WTC11 (cell line): ENCODE data around the gene ADK. TPM values are rescaled to one million over a fixed set of nuclear protein-coding genes. Genes with fewer than 3 reads are reported as not detected.

Experiments
- ATAC-seq: fragments of 200-7000 bp; cut with Tn5 transposase; 2 replicates; pipeline ENCODE4 v1.10.0; 2021; ENCODE audit warnings: mild to moderate bottlenecking, moderate library complexity
- CTCF ChIA-PET: fragments of 300-600 bp; sonication (Branson Sonifier 250); formaldehyde crosslinking; loops from one replicate; lab custom pipeline; 2021; ENCODE audit warnings: antibody characterized with exemption; lab: Charles Lee
- POLR2A ChIA-PET: fragments of 350-600 bp; sonication (Branson Sonifier 250); formaldehyde crosslinking; loops from one replicate; lab custom pipeline; 2021; ENCODE audit warnings: antibody characterized with exemption; lab: Charles Lee
- DNase-seq: peaks from one replicate; pipeline ENCODE4 v3.0.0; 2021; ENCODE audit warnings: low spot score
- H3K27ac Mint-ChIP-seq: 2 replicates; pipeline ENCODE4 v1.8.0; 2021; ENCODE audit warnings: mixed read lengths
- H3K27me3 Mint-ChIP-seq: 2 replicates; pipeline ENCODE4 v1.8.0; 2021; ENCODE audit warnings: low read depth, mild to moderate bottlenecking, moderate library complexity, mixed read lengths
- H3K36me3 Mint-ChIP-seq: 2 replicates; pipeline ENCODE4 v1.8.0; 2021; ENCODE audit warnings: mixed read lengths
- H3K4me1 Mint-ChIP-seq: 2 replicates; pipeline ENCODE4 v1.8.0; 2022; ENCODE audit warnings: mixed read lengths
- H3K4me3 Mint-ChIP-seq: 2 replicates; pipeline ENCODE4 v1.8.0; 2021; ENCODE audit warnings: mild to moderate bottlenecking, moderate library complexity, mixed read lengths
- H3K9me3 Mint-ChIP-seq: 2 replicates; pipeline ENCODE4 v1.8.0; 2021; ENCODE audit warnings: mixed read lengths
- CTCF ChIP-seq: fragments of 200-600 bp; IDR thresholded peaks from 2 replicates; pipeline ENCODE4 v1.8.0; 2022; ENCODE audit warnings: antibody characterized with exemption
- E2F1 ChIP-seq: sonication (generic); formaldehyde crosslinking; IDR thresholded peaks from 2 replicates; pipeline ENCODE4 v1.8.0; 2022; ENCODE audit warnings: mild to moderate bottlenecking, missing genetic modification reagents
- E2F4 ChIP-seq: sonication (generic); formaldehyde crosslinking; IDR thresholded peaks from 2 replicates; pipeline ENCODE4 v1.8.1; 2022; ENCODE audit warnings: low read depth, mild to moderate bottlenecking, moderate library complexity, missing genetic modification reagents, borderline replicate concordance
- ERG ChIP-seq: fragments of 250-450 bp; sonication (Bioruptor Pico); IDR thresholded peaks from 2 replicates; pipeline ENCODE4 v1.8.0; 2021; ENCODE audit warnings: mild to moderate bottlenecking
- FOXJ3 ChIP-seq: sonication (generic); formaldehyde crosslinking; IDR thresholded peaks from 2 replicates; pipeline ENCODE4 v1.9.0; 2021; ENCODE audit warnings: missing genetic modification reagents, mild to moderate bottlenecking, borderline replicate concordance
- FOXK1 ChIP-seq: sonication (generic); formaldehyde crosslinking; IDR thresholded peaks from 2 replicates; pipeline ENCODE4 v1.8.0; 2022; ENCODE audit warnings: mild to moderate bottlenecking, moderate library complexity, missing genetic modification reagents
- GABPB1 ChIP-seq: sonication (generic); formaldehyde crosslinking; IDR thresholded peaks from 2 replicates; pipeline ENCODE4 v1.8.1; 2023; ENCODE audit warnings: mild to moderate bottlenecking, missing genetic modification reagents
- MXD4 ChIP-seq: fragments of 250-450 bp; sonication (Bioruptor Pico); IDR thresholded peaks from 2 replicates; pipeline ENCODE4 v1.8.0; 2021; ENCODE audit warnings: mild to moderate bottlenecking, moderate library complexity, borderline replicate concordance
- NFE2L1 ChIP-seq: sonication (generic); formaldehyde crosslinking; IDR thresholded peaks from 2 replicates; pipeline ENCODE4 v1.8.1; 2023; ENCODE audit warnings: missing genetic modification reagents
- OVOL2 ChIP-seq: fragments of 250-450 bp; sonication (Bioruptor Pico); IDR thresholded peaks from 2 replicates; pipeline ENCODE4 v1.9.0; 2021; ENCODE audit warnings: mild to moderate bottlenecking, borderline replicate concordance
- PRDM15 ChIP-seq: sonication (generic); formaldehyde crosslinking; IDR thresholded peaks from 2 replicates; pipeline ENCODE4 v1.8.0; 2022; ENCODE audit warnings: missing genetic modification reagents
- USF1 ChIP-seq: sonication (generic); formaldehyde crosslinking; IDR thresholded peaks from 2 replicates; pipeline ENCODE4 v1.8.0; 2022; ENCODE audit warnings: mild to moderate bottlenecking, missing genetic modification reagents
- total RNA-seq: library from RNA; stranded (reverse); gene quantifications from 3 replicates; pipeline ENCODE4 v1.2.3, GENCODE V29; 2021
- TF ChIP-seq, protein P1 (sequence below): sonication (generic); formaldehyde crosslinking; IDR thresholded peaks from 2 replicates; pipeline ENCODE4 v1.8.1; 2022; ENCODE audit warnings: missing genetic modification reagents, borderline replicate concordance

Gene ADK
- total RNA-seq, 1 experiment from 2014 or later, result 32.7 TPM

GRCh38 chr10:74640134-74640921 lies 489.3 kb downstream of the ADK start (continued):
- no peak for TF ChIP-seq E2F1 (CRISPR knock-in tag)
- no peak for TF ChIP-seq GABPB1
- no peak for TF ChIP-seq USF1
- TF ChIP-seq MXD4 (CRISPR knock-in tag), result no peak
- no peak for TF ChIP-seq FOXJ3
- no peak for TF ChIP-seq ERG (CRISPR knock-in tag)
- TF ChIP-seq, protein P1, sequence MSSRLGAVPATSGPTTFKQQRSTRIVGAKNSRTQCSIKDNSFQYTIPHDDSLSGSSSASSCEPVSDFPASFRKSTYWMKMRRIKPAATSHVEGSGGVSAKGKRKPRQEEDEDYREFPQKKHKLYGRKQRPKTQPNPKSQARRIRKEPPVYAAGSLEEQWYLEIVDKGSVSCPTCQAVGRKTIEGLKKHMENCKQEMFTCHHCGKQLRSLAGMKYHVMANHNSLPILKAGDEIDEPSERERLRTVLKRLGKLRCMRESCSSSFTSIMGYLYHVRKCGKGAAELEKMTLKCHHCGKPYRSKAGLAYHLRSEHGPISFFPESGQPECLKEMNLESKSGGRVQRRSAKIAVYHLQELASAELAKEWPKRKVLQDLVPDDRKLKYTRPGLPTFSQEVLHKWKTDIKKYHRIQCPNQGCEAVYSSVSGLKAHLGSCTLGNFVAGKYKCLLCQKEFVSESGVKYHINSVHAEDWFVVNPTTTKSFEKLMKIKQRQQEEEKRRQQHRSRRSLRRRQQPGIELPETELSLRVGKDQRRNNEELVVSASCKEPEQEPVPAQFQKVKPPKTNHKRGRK (CRISPR knock-in tag), result no peak
- no peak for TF ChIP-seq NFE2L1
- no peak for TF ChIP-seq PRDM15 (CRISPR knock-in tag)
- TF ChIP-seq, all 79 proteins: peak for 0

DNA sequence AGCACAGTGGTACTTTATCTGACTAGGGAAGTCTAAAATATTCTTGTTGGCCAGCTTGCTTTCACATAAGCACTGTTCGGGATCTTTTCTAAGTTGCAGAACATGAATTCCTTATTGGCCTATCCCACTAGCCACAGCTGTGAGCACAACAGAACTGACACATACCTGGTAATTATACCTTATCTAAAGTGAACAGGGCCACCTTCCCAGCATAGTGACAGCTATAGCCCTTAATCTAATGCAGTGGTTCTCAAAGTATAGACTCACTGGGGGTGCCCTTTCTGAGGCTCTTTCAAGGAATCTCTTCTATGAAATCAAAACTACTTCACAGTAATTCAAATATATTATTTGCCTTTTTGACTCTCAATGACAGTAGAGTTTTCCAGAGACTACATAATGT lies 490.6 kb downstream of the ADK start:
- H3K27ac Mint-ChIP-seq, result no peak overlapping the region
- CTCF ChIA-PET, result no interaction called here
- no peak for DNase-seq
- no peak for TF ChIP-seq FOXK1 (CRISPR knock-in tag)
- no peak for TF ChIP-seq E2F4 (CRISPR knock-in tag)
- TF ChIP-seq OVOL2, result no peak
- TF ChIP-seq NFE2L1, result no peak
- no peak for TF ChIP-seq CTCF
- TF ChIP-seq, all 79 proteins: peak for 0
- Mint-ChIP-seq H3K4me1 (peaks cover 26% of the 10 kb centered on the region), H3K36me3 (peaks cover 6% of the 10 kb centered on the region), H3K9me3 (peaks cover 7% of the 10 kb centered on the region), H3K4me3 (no peak overlapping the region), H3K27me3 (no peaks in the 10 kb centered on the region)
- POLR2A ChIA-PET, result no interaction called here
- ATAC-seq, result no peak
